ES-I3 (cell line): ENCODE results near the gene TSGA10IP.

ENCODE experiments used
- H3K36me3 ChIP-seq: 2 replicates; pipeline ENCODE4 v1.6.1; 2013; ENCODE audit warnings: mild to moderate bottlenecking, low read length, control low read depth, moderate library complexity; ENCODE audit not compliant: insufficient read depth
- H3K4me1 ChIP-seq: 2 replicates; pipeline ENCODE4 v1.6.1; 2013; ENCODE audit warnings: mild to moderate bottlenecking, control low read depth, low read length; ENCODE audit not compliant: insufficient read depth
- H3K9ac ChIP-seq: 2 replicates; pipeline ENCODE4 v1.6.1; 2013; ENCODE audit warnings: low read depth, mild to moderate bottlenecking, low read length, moderate library complexity
- H3K9me3 ChIP-seq: 2 replicates; pipeline ENCODE4 v1.6.1; 2013; ENCODE audit warnings: mild to moderate bottlenecking, low read length, moderate library complexity; ENCODE audit not compliant: control insufficient read depth, insufficient read depth

The TSGA10IP gene

DNA sequence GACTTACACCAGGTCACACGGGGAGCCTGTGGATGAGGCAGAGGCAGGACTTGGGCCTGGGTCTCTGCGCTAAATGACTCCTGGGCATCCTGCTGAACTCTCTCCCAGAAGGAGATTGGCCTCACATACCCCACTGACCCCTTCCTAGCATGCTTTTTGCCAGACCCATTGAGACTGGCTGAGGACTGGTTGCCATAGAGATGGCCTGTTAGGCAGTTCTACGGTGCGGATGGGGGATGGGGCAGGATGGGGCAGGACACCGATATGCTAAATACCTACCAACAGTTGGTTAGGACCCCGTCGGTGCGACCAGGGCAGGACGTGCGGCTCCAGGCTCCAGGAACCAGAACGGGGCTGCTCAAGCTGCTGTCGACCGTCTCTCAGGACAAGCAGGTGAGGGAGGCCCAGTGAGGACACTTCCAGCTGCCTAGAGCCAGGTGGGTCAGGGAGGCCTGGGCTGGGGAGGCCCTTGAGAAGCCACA lies at the start of gene TSGA10IP:
TSS of gene TSGA10IP (plus strand) at position 51 of the 482 bp plus-strand sequence. CDS start at position 247, 196 bp downstream.
- H3K4me1 ChIP-seq, result peaks cover 12% of the 10 kb centered on the region; the same call in 1 of the 2 replicates
- H3K9me3 ChIP-seq, result no peaks in the 10 kb centered on the region
- no peaks in the 10 kb centered on the region for H3K36me3 ChIP-seq
- H3K9ac ChIP-seq, result no peak within 1 kb of the TSS

GRCh38 chr11:65895482-65895981 lies 49.7 kb upstream of the TSGA10IP start:
- no peaks in the 10 kb centered on the region for H3K9me3 ChIP-seq
- peaks cover 5% of the 10 kb centered on the region; the same call in 1 of the 2 replicates for H3K36me3 ChIP-seq
- no peak overlapping the region for H3K9ac ChIP-seq
- no peaks in the 10 kb centered on the region; the same call in 1 of the 2 replicates for H3K4me1 ChIP-seq

- peaks cover 5% of the 10 kb centered on the region; the same call in 1 of the 2 replicates for H3K36me3 ChIP-seq
- no peaks in the 10 kb centered on the region for H3K9me3 ChIP-seq
- no peaks in the 10 kb centered on the region; the same call in 1 of the 2 replicates for H3K4me1 ChIP-seq
- H3K9ac ChIP-seq, result no peak overlapping the region
Measured at GRCh38 chr11:65896034-65896999, 49.0 kb upstream of the TSGA10IP start.

DNA sequence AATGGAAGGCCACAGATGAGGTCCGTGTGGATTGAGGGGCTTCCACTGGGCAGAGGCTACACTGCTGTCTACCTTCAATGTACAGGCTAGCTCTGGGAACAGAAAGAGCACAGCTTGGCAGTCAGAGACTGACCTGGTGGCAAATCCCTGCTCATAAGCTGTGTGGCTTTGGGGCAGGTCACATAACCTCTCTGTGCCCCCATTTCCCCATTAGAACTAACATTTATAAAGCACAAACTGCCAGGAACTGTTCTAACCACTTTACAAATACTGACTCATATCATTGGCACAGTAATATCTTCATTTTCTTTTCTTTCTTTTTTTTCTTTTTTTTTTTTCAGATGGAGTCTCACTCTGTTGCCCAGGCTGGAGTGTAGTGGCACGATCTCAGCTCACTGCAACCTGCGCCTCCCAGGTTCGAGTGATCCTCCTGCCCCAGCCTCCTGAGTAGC lies 48.2 kb upstream of the TSGA10IP start:
- H3K9me3 ChIP-seq, result no peaks in the 10 kb centered on the region
- H3K9ac ChIP-seq, result no peak overlapping the region
- peaks cover under 1% of the 10 kb centered on the region; the same call in 1 of the 2 replicates for H3K4me1 ChIP-seq
- peaks cover 5% of the 10 kb centered on the region; the same call in 1 of the 2 replicates for H3K36me3 ChIP-seq

GRCh38 chr11:65898656-65899355 lies 46.5 kb upstream of the TSGA10IP start:
- H3K9me3 ChIP-seq, result no peaks in the 10 kb centered on the region
- H3K4me1 ChIP-seq, result peaks cover 14% of the 10 kb centered on the region
- peak overlapping the region; percentile 87 for H3K9ac ChIP-seq
- H3K36me3 ChIP-seq, result peaks cover 5% of the 10 kb centered on the region; the same call in 1 of the 2 replicates

DNA sequence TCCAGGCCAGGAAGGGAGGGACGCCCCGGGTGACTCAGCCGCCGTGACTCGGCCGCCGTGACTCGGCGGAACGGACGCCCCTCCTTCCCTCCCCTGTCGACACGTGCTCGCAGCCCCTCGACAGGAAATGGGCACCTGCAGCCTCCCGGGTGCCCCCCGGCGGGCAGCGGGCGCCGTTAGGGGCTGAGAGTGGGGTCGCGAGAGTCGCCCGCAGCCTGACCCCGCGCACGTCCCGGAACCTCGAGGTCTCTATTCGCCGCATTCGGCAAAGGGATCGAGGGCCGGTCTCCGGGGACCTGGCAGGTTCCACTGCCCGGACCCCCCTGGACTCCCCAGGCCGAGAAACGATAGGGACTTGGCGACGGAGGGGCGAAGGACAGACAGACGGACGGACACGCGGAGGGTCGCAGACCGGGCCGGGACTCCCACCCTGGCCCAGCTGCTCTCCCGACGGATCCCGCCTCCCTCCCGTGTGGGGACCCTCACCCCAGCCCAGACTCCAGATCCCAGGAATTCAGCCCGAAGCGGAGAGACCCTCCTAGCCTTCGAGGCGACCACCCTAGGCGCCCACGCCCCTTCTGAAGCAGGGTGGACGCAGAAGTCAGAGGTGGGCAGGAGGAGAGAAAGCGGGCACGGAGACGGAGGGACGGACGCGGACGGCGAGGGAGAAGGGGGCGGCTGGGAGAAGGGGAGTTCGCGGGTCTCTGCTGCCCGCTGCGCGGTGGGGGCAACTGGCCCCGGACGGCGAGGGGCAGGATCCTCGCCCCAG lies 45.7 kb upstream of the TSGA10IP start:
- H3K9ac ChIP-seq, result peak overlapping the region; percentile 87
- no peaks in the 10 kb centered on the region for H3K9me3 ChIP-seq
- peaks cover 5% of the 10 kb centered on the region; the same call in 1 of the 2 replicates for H3K36me3 ChIP-seq
- H3K4me1 ChIP-seq, result peaks cover 16% of the 10 kb centered on the region

DNA sequence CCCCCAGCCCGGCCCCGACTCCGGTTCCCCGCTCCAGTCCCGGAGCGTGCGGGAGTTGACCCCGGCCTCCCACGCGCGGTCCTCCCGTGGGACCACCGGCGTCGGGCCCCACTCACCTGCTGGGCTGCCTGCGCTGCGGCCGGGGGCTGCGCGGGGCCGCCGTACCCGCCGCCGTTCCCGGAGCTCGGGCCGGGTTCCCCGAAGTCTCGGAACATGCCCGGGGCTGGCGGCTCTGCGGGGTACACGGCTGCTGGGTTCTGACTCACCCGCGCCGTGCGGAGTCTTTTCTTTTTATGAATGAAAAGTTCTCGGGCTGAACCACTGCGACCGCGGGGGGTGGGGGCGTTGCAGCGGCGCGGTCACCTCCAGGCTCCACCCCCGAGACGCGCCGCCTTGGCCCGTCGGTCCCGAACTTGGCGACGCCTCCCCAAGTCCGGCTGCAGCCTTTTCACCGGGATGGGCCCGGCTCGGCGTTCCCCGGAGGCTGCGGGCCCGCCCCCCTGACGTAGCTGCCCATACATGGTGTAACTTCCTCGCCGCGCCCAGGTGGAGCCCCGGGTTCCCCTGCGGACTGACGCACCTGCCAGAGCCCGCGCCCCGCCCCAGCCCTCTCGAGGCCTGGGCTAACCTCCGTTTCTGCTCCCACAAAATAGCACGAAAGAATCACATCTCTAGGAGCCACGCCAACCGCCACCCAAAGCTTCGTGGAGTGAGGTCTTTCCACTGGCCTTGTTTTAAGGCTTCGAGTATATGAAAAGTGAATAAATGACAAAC lies 45.0 kb upstream of the TSGA10IP start, which contains the start of gene FOSL1:
TSS of gene FOSL1 (minus strand) at position 264 of the 774 bp plus-strand sequence. CDS start at position 215, 49 bp downstream.
- Histone ChIP-seq H3K9ac (peak within 1 kb of the TSS; percentile 87), H3K4me1 (peaks cover 16% of the 10 kb centered on the region), H3K36me3 (peaks cover 5% of the 10 kb centered on the region; the same call in 1 of the 2 replicates), H3K9me3 (no peaks in the 10 kb centered on the region)

DNA sequence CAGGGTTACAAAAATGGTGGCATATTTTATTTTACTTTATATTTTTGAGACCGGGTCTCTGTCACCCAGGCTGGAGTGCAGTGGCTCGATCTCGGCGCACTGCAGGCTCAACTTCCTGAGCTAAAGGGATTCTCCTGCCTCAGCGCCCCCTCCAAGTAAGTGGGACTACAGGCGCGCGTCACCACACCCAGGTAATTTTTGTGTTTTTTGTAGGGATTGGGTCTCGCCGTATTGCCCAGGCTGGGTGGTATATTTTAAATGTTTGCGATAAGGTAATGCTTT lies 44.4 kb upstream of the TSGA10IP start:
- Histone ChIP-seq H3K4me1 (peaks cover 16% of the 10 kb centered on the region), H3K9ac (peak overlapping the region; percentile 7; the same call in 1 of the 2 replicates), H3K9me3 (no peaks in the 10 kb centered on the region)

DNA sequence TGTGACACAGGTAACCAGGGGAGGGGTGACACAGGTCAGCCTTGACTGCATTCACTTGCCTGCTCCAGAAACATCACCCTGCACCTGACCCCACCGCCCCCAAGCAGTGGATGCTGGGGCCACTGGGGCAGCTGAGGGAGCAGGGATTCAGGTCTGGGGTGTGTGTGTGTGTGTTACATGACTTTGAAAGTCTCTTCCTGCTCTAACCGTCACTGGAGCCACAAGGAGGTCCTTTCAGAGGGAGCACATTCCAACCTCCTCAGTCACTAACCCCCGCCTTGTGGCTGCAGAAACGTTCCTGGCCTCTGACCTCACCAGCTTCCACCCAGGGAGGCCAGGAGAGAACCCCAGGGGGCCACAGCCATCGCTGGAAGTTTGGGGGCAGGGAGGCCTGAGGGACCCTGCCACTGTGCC lies 42.2 kb upstream of the TSGA10IP start:
- Histone ChIP-seq H3K9ac (no peak overlapping the region), H3K9me3 (no peaks in the 10 kb centered on the region), H3K36me3 (no peaks in the 10 kb centered on the region), H3K4me1 (peaks cover 16% of the 10 kb centered on the region)

More for the DNA sequence above, 44.4 kb upstream of the TSGA10IP start:
- peaks cover 3% of the 10 kb centered on the region; the same call in 1 of the 2 replicates for H3K36me3 ChIP-seq

DNA sequence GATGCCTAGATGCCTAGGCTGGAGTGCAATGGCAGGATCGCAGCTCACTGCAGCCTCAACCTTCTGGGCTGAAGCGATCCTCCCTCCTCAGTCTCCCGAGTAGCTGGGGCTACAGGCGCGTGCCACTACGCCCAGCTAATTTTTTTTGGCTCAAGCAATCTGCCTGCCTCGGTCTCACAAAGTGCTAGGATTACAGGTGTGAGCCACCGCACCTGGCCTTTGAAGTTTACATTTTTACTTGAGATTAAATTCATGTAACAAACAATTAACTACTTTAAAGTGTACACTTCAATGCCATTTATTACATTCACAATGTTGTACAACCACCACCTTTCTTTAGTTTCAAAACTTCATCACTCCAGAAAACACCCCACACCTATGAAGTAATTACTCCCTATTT lies 41.6 kb upstream of the TSGA10IP start:
- Histone ChIP-seq H3K4me1 (peaks cover 16% of the 10 kb centered on the region), H3K9me3 (no peaks in the 10 kb centered on the region), H3K9ac (no peak overlapping the region), H3K36me3 (no peaks in the 10 kb centered on the region)

DNA sequence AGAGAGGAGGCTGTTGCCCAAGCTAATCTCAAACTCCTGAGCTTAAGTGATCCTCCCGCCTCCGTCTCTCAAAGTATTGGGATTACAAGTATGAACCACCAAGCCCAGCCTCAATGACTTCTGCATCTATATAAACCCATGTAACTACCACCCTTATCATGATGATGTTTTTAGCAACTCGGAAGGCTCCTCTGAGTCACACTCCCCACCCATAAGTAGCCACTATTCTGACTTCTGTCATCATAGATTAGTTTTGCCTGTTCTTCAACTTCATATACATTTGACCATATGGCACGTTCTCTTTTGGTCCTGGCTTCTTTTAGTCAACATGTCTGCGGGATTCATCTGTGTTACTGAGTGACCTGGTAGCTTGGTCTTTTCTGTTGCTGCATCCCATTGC lies 38.7 kb upstream of the TSGA10IP start:
- Histone ChIP-seq H3K36me3 (no peaks in the 10 kb centered on the region), H3K9ac (no peak overlapping the region), H3K9me3 (no peaks in the 10 kb centered on the region), H3K4me1 (peaks cover 16% of the 10 kb centered on the region)

DNA sequence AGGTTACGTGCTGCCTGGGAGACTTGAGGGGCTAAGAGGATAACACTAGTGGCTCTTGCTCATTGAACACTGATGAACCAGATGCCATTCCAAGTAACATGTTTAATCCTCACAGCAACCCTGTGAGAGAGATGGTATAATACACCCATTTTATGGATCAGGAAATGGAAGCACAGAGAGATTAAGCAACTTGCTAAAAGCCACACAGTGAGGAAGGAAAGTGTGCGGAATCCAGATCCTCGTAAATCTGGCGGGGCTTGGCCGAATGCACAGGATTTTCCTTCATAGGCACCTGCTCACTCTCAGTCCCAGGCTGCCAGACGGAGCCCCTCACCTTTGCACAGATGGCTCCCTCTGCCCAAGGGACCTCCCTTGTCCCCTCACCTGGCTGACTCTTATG lies 37.4 kb upstream of the TSGA10IP start:
- Histone ChIP-seq H3K4me1 (peaks cover 19% of the 10 kb centered on the region; the same call in 1 of the 2 replicates), H3K9me3 (no peaks in the 10 kb centered on the region), H3K9ac (no peak overlapping the region), H3K36me3 (no peaks in the 10 kb centered on the region)
